Measurements from ENCODE around the gene CHCHD4. TPM values are rescaled to one million over a fixed set of nuclear protein-coding genes. Genes with fewer than 3 reads are reported as not detected.
A peak's percentile ranks its signal among the peaks of the same experiment; 100 is the strongest.
"Not testable (repeated sequence)": the region's sequence is repeated elsewhere in the genome, so short reads cannot be mapped to it uniquely, and the experiment has no call there.

The CHCHD4 gene
- total RNA-seq, 4 donors from 2014 or later = 4.2 to 17.8 (median 16.3) TPM

GRCh38 chr3:14121859-14122258, 2.8 kb downstream of the CHCHD4 start:
- no peak for DNase-seq
- Histone ChIP-seq H3K9me3 (no peaks in the 10 kb centered on the region), H3K4me3 (no peak overlapping the region), H3K27ac (peak overlapping the region in 2 of 4 donors; percentile 31 to 98), H3K4me1 (peaks cover 26 to 73% (median 40%) of the 10 kb centered on the region in 3 donors), H3K36me3 (peaks cover 0 to 18% (median 0%) of the 10 kb centered on the region in 3 donors), H3K27me3 (no peaks in the 10 kb centered on the region)
- intact Hi-C loops (cut with DNase I) = no loop called here
- 76% methylated on average over 5 of the region's 5 CpGs for WGBS, 2 donors
- TF ChIP-seq, protein P1, sequence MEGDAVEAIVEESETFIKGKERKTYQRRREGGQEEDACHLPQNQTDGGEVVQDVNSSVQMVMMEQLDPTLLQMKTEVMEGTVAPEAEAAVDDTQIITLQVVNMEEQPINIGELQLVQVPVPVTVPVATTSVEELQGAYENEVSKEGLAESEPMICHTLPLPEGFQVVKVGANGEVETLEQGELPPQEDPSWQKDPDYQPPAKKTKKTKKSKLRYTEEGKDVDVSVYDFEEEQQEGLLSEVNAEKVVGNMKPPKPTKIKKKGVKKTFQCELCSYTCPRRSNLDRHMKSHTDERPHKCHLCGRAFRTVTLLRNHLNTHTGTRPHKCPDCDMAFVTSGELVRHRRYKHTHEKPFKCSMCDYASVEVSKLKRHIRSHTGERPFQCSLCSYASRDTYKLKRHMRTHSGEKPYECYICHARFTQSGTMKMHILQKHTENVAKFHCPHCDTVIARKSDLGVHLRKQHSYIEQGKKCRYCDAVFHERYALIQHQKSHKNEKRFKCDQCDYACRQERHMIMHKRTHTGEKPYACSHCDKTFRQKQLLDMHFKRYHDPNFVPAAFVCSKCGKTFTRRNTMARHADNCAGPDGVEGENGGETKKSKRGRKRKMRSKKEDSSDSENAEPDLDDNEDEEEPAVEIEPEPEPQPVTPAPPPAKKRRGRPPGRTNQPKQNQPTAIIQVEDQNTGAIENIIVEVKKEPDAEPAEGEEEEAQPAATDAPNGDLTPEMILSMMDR (IDR thresholded peaks at IDR 0.05) = no peak
- TF ChIP-seq POLR2A (IDR thresholded peaks at IDR 0.05) = no peak

GRCh38 chr3:14120921-14121448, 3.7 kb downstream of the CHCHD4 start:
- 100% methylated on average over 1 to 2 of the region's 2 CpGs for WGBS, 2 donors
- H3K27me3 ChIP-seq; H3K27ac ChIP-seq; H3K4me3 ChIP-seq; intact Hi-C loops (cut with DNase I); H3K9me3 ChIP-seq; DNase-seq: not testable (repeated sequence)
- peaks cover 0 to 21% (median 3%) of the 10 kb centered on the region in 3 donors for H3K36me3 ChIP-seq
- peaks cover 18 to 64% (median 31%) of the 10 kb centered on the region in 3 donors for H3K4me1 ChIP-seq

GRCh38 chr3:14120111-14120920, 4.4 kb downstream of the CHCHD4 start:
- intact Hi-C loops (cut with DNase I) = no loop called here
- TF ChIP-seq, protein P1 (IDR thresholded peaks at IDR 0.05) = no peak
- TF ChIP-seq POLR2A (IDR thresholded peaks at IDR 0.05) = no peak
- Histone ChIP-seq H3K4me1 (peaks cover 18 to 58% (median 29%) of the 10 kb centered on the region in 3 donors), H3K9me3 (no peaks in the 10 kb centered on the region), H3K4me3 (no peak overlapping the region), H3K27ac (peak overlapping the region in 2 of 4 donors; percentile 70 to 73), H3K27me3 (no peaks in the 10 kb centered on the region), H3K36me3 (peaks cover 0 to 27% (median 9%) of the 10 kb centered on the region in 3 donors)
- DNase-seq = no peak
- 92% methylated on average over 11 of the region's 11 CpGs for WGBS, 2 donors

DNA sequence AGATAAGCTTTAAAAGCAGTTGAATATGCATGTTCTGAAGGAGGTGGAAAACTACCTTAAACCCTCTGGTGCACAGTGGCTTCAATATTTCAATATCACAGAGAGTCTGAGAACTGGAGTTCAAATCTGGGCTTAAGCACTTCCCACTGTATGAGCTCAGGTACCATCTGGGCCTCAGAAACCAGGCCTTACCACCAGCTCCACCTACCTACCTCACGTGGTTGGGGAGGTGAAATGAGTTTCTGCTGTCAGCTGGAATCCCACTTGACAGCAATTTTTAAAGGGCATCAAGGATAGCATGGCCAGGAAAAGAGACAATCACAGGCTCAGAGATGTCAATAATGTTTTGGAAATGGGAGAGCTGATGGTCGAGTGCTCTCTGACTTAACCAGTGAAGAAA, 5.0 kb downstream of the CHCHD4 start:
- peaks cover 18 to 61% (median 29%) of the 10 kb centered on the region in 3 donors for H3K4me1 ChIP-seq

DNA sequence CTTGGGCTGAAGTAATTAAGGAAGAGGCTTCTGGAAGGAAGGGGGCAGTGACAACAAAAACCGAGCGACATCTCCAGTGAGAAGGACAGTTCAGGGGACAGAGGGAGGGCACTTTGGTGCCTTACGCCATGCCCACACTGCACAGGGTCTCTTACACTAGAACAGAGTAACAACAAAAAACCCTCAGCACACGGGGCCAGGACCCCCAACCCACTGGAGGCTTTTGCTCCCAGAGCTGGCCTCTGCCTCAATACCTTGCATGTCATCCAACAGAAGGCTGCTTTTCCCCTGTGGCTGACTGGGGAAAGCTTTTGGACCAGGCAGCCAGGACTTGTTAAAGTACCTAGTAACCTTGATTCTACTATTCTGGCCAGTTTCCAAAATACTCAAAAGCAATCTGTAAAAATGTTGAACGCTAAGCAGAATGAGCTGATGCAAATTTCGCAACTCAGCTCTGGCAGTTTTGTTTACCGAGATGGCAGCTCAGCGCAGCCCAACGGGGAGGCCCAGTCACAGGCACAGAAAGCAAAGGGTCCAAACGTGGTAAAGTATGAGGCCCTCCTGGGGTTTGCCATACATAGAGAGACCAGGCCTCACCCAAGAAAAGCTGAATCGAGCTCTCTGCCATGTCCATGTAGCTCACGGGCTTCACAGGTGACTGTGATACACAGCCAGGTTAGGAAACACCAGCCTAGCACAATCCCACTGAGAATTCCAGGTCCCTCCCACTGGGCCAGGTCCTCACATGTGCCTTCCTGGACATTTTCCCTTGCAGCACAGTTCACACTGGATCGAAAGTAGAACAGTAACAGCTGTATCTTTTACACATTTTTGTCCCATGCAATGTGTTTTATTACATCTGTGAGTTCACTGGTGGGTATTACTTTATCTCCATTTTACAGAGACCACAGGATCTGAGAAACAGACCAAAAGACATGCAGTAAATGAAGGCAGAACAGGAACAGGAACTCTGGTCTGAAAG, 6.0 kb downstream of the CHCHD4 start:
- Histone ChIP-seq H3K4me3 (no peak overlapping the region), H3K9me3 (no peaks in the 10 kb centered on the region), H3K36me3 (peaks cover 0 to 43% (median 16%) of the 10 kb centered on the region in 3 donors), H3K27ac (peak overlapping the region; percentile 47 to 73 (median 67)), H3K4me1 (peaks cover 16 to 67% (median 26%) of the 10 kb centered on the region in 3 donors), H3K27me3 (no peaks in the 10 kb centered on the region)
- DNase-seq = no peak
- no peak for TF ChIP-seq POLR2A (IDR thresholded peaks at IDR 0.05)
- TF ChIP-seq, protein P1 (IDR thresholded peaks at IDR 0.05) = no peak
- 54 to 60% methylated on average over 11 to 12 of the region's 13 CpGs for WGBS, 2 donors
- intact Hi-C loops (cut with DNase I) = loop anchor here (10.0 kb wide), 1 partner anchor 224 kb away; no protein-coding TSS in a partner anchor

More for the DNA sequence above, 5.0 kb downstream of the CHCHD4 start:
- DNase-seq = no peak
- no peaks in the 10 kb centered on the region for H3K27me3 ChIP-seq
- H3K4me3 ChIP-seq = no peak overlapping the region
- TF ChIP-seq, protein P1 (IDR thresholded peaks at IDR 0.05) = no peak
- no peaks in the 10 kb centered on the region for H3K9me3 ChIP-seq
- H3K36me3 ChIP-seq = peaks cover 0 to 34% (median 16%) of the 10 kb centered on the region in 3 donors
- peak overlapping the region in 2 of 4 donors; percentile 70 to 73 for H3K27ac ChIP-seq
- 72 to 75% methylated on average over 2 of the region's 2 CpGs for WGBS, 2 donors
- intact Hi-C loops (cut with DNase I) = loop anchor here (10.0 kb wide), 1 partner anchor 225 kb away; no protein-coding TSS in a partner anchor

Measured in esophagus squamous epithelium (tissue), 5 donors.